DND-41 (cell line): ENCODE data around the gene NRG2.

Source experiments
- ATAC-seq: fragments of 200-7000 bp; cut with Tn5 transposase; 3 replicates; pipeline ENCODE4 v1.9.1; 2021; ENCODE audit warnings: low read depth; ENCODE audit not compliant: insufficient read depth
- DNase-seq: peaks from one replicate; pipeline ENCODE4 v3.0.0-alpha.2; 2020
- H2AFZ ChIP-seq: 2 replicates; pipeline ENCODE4 v1.6.0; 2012; ENCODE audit warnings: low read depth, low read length
- H3K27ac ChIP-seq: 2 replicates; pipeline ENCODE4 v1.5.1; 2012; ENCODE audit warnings: low read length, inconsistent platforms
- H3K27me3 ChIP-seq: fragments of 200-600 bp; sonication (generic); 2 replicates; pipeline ENCODE4 v1.6.0; 2012; ENCODE audit warnings: low read length, mild to moderate bottlenecking, inconsistent platforms; ENCODE audit not compliant: insufficient read depth, poor library complexity
- H3K36me3 ChIP-seq: 2 replicates; pipeline ENCODE4 v1.5.1; 2012; ENCODE audit warnings: low read length, inconsistent platforms; ENCODE audit not compliant: insufficient read depth
- H3K4me1 ChIP-seq: 2 replicates; pipeline ENCODE4 v1.5.1; 2012; ENCODE audit warnings: mild to moderate bottlenecking, low read length; ENCODE audit not compliant: insufficient read depth
- H3K4me2 ChIP-seq: 2 replicates; pipeline ENCODE4 v1.6.0; 2012; ENCODE audit warnings: mild to moderate bottlenecking, moderate library complexity, low read length, inconsistent platforms; ENCODE audit not compliant: insufficient read depth
- H3K4me3 ChIP-seq, 2 experiments: fragments of 200-600 bp in 1 of 2; shearing (Covaris generic) in 1 of 2; 2 replicates each; pipeline ENCODE4 v1.5.1; 2012 to 2016; ENCODE audit warnings: inconsistent platforms in 2 of 2, low read length in 2 of 2, mild to moderate bottlenecking in 2 of 2, low read depth in 1 of 2, moderate library complexity in 1 of 2
- H3K79me2 ChIP-seq: 2 replicates; pipeline ENCODE4 v1.6.0; 2012; ENCODE audit warnings: low read length, inconsistent platforms; ENCODE audit not compliant: insufficient read depth
- H3K9ac ChIP-seq: 2 replicates; pipeline ENCODE4 v1.6.0; 2012; ENCODE audit warnings: low read depth, mild to moderate bottlenecking, inconsistent platforms, low read length, moderate library complexity
- H3K9me3 ChIP-seq: 2 replicates; pipeline ENCODE4 v1.5.1; 2012; ENCODE audit warnings: low read length, moderate library complexity, mild to moderate bottlenecking, inconsistent platforms; ENCODE audit not compliant: insufficient read depth, severe bottlenecking
- H4K20me1 ChIP-seq: 2 replicates; pipeline ENCODE4 v1.6.0; 2012; ENCODE audit warnings: low read length; ENCODE audit not compliant: insufficient read depth
- EZH2 ChIP-seq: IDR thresholded peaks from 3 replicates; pipeline ENCODE4 v1.6.1; 2012; ENCODE audit warnings: borderline replicate concordance, low read depth, mild to moderate bottlenecking, moderate library complexity, low read length, inconsistent platforms; ENCODE audit not compliant: severe bottlenecking
- TF ChIP-seq, protein P1 (sequence below): IDR thresholded peaks from 2 replicates; pipeline ENCODE4 v1.5.1; 2012; ENCODE audit warnings: borderline replicate concordance, low read length, moderate library complexity, mild to moderate bottlenecking; ENCODE audit not compliant: poor library complexity, severe bottlenecking; ENCODE audit errors: extremely low read depth

NRG2 gene

GRCh38 chr5:139893873-139894272 is 149.2 kb downstream of the NRG2 start:
- Histone ChIP-seq H4K20me1 (no peaks in the 10 kb centered on the region), H2AFZ (no peak overlapping the region), H3K9me3 (no peaks in the 10 kb centered on the region), H3K27ac (no peak overlapping the region), H3K4me1 (no peaks in the 10 kb centered on the region), H3K79me2 (no peaks in the 10 kb centered on the region), H3K4me2 (no peak overlapping the region), H3K4me3 (no peak overlapping the region), H3K27me3 (peaks cover 38% of the 10 kb centered on the region), H3K36me3 (no peaks in the 10 kb centered on the region), H3K9ac (no peak overlapping the region)
- no peak for DNase-seq
- ATAC-seq, result no peak
- TF ChIP-seq, protein P1, sequence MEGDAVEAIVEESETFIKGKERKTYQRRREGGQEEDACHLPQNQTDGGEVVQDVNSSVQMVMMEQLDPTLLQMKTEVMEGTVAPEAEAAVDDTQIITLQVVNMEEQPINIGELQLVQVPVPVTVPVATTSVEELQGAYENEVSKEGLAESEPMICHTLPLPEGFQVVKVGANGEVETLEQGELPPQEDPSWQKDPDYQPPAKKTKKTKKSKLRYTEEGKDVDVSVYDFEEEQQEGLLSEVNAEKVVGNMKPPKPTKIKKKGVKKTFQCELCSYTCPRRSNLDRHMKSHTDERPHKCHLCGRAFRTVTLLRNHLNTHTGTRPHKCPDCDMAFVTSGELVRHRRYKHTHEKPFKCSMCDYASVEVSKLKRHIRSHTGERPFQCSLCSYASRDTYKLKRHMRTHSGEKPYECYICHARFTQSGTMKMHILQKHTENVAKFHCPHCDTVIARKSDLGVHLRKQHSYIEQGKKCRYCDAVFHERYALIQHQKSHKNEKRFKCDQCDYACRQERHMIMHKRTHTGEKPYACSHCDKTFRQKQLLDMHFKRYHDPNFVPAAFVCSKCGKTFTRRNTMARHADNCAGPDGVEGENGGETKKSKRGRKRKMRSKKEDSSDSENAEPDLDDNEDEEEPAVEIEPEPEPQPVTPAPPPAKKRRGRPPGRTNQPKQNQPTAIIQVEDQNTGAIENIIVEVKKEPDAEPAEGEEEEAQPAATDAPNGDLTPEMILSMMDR, result no peak
- TF ChIP-seq EZH2, result no peak

DNA sequence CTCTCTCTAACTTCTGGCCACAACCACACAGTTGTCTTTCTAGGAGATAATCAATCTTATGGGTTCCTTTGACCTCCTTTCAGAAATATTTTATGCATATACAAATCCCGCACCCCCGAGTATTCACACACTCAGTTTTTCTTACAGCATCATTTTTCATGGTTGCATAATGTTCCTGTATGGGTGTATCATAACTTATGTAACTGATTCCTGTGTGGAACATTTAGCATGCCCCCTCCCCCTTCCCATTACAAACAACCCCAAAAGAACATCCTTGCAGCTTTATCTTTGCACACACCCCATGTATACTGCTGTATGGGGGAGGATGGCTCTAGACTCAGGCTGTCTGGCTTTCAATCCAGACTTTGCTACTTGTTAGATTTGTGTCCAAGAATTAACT is 153.7 kb downstream of the NRG2 start:
- peaks cover 52% of the 10 kb centered on the region for H3K27me3 ChIP-seq
- no peak overlapping the region for H3K27ac ChIP-seq
- no peaks in the 10 kb centered on the region for H3K4me1 ChIP-seq
- no peaks in the 10 kb centered on the region for H3K36me3 ChIP-seq
- DNase-seq, result no peak
- no peaks in the 10 kb centered on the region for H4K20me1 ChIP-seq
- H2AFZ ChIP-seq, result no peak overlapping the region
- H3K4me2 ChIP-seq, result no peak overlapping the region
- TF ChIP-seq EZH2, result no peak
- TF ChIP-seq, protein P1, result no peak
- no peak for ATAC-seq
- H3K9ac ChIP-seq, result no peak overlapping the region
- H3K9me3 ChIP-seq, result no peaks in the 10 kb centered on the region
- no peaks in the 10 kb centered on the region for H3K79me2 ChIP-seq
- no peak overlapping the region for H3K4me3 ChIP-seq

GRCh38 chr5:139888370-139888769 is 154.7 kb downstream of the NRG2 start:
- H3K36me3 ChIP-seq, result no peaks in the 10 kb centered on the region
- no peak overlapping the region for H3K9ac ChIP-seq
- no peaks in the 10 kb centered on the region for H3K79me2 ChIP-seq
- H3K27ac ChIP-seq, result no peak overlapping the region
- H3K27me3 ChIP-seq, result peaks cover 54% of the 10 kb centered on the region
- TF ChIP-seq, protein P1, result no peak
- TF ChIP-seq EZH2, result no peak
- H3K4me2 ChIP-seq, result no peak overlapping the region
- no peak overlapping the region for H3K4me3 ChIP-seq
- H4K20me1 ChIP-seq, result no peaks in the 10 kb centered on the region
- H3K4me1 ChIP-seq, result no peaks in the 10 kb centered on the region
- DNase-seq, result no peak
- H3K9me3 ChIP-seq, result no peaks in the 10 kb centered on the region
- no peak overlapping the region for H2AFZ ChIP-seq
- no peak for ATAC-seq

DNA sequence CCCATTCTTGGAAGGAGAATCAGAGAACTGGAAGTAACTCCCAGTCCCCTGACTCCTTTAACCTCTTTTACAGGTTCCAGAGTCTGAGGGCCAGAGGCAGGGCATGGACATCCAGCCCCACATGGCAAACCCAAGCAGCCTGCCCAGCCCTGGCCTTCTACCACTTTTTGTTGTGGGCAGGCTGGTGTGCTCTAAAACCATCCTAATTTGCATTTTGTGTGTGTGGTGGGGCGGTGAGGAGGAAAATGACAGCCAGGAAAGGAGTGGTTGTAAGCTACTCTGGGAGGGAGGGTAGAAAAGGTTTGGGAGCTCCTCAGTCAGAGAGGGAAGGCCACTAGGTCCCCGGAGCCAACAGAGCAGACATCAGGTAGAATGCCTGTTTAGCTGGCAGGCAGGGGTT is 156.9 kb downstream of the NRG2 start:
- ATAC-seq (no peak), DNase-seq (no peak)
- Histone ChIP-seq H3K9ac (no peak overlapping the region), H4K20me1 (no peaks in the 10 kb centered on the region), H3K79me2 (no peaks in the 10 kb centered on the region), H2AFZ (no peak overlapping the region), H3K36me3 (no peaks in the 10 kb centered on the region), H3K9me3 (no peaks in the 10 kb centered on the region), H3K4me3 (no peak overlapping the region), H3K4me1 (no peaks in the 10 kb centered on the region), H3K27ac (no peak overlapping the region), H3K27me3 (peaks cover 46% of the 10 kb centered on the region), H3K4me2 (no peak overlapping the region)
- TF ChIP-seq EZH2, result no peak
- TF ChIP-seq, protein P1, result no peak
